HepG2 (cell line): Measurements from ENCODE around the gene FN1. TPM values are rescaled to one million over a fixed set of nuclear protein-coding genes. Genes with fewer than 3 reads are reported as not detected.

Experiments used
- ATAC-seq: fragments of 200-7000 bp; cut with Tn5 transposase; 3 replicates; pipeline ENCODE4 v1.9.1; 2020; ENCODE audit warnings: mild to moderate bottlenecking, moderate library complexity
- BruUV-seq: library from RNA; stranded (reverse); fragments of 400-500 nt; replicated peaks from 2 replicates; lab custom pipeline; 2021; lab: Mats Ljungman, UMichigan
- CTCF ChIA-PET: fragments of 300-600 bp; formaldehyde crosslinking; extraction: SDS; loops from one replicate; lab custom pipeline; 2021; ENCODE audit warnings: low total read pairs, inconsistent platforms, low intra/inter-chr PET ratio; lab: Yijun Ruan, JAX
- POLR2A ChIA-PET: fragments of 350-600 bp; sonication (Branson Sonifier 250); formaldehyde crosslinking; loops from one replicate; lab custom pipeline; 2020; ENCODE audit warnings: antibody characterized with exemption, inconsistent platforms; lab: Yijun Ruan, JAX
- DNase-seq: peaks from one replicate; pipeline ENCODE4 v3.0.0-alpha.2; 2015; ENCODE audit warnings: low spot score
- FAIRE-seq: peaks from 3 replicates; lab custom pipeline; 2011; peaks lifted over from hg19 to GRCh38; lab: Jason Lieb, UNC
- H2AFZ ChIP-seq: one replicate; pipeline ENCODE4 v1.6.1; 2011; ENCODE audit warnings: low read length, inconsistent platforms
- H3K27ac ChIP-seq: fragments of 300-600 bp; 3 replicates; pipeline ENCODE4 v1.8.0; 2011; ENCODE audit warnings: mixed run types, mild to moderate bottlenecking, mixed read lengths, low read length, inconsistent platforms; ENCODE audit not compliant: insufficient read depth; ENCODE audit errors: extremely low read length
- H3K27me3 ChIP-seq, 2 experiments: fragments of 200-600 bp in 1 of 2; 2 replicates in 1 of 2; 3 replicates in 1 of 2; pipeline versions ENCODE4 v1.6.0 to v1.8.0; 2011; ENCODE audit warnings: low read length in 2 of 2, mild to moderate bottlenecking in 2 of 2, moderate library complexity in 2 of 2, inconsistent platforms in 1 of 2; ENCODE audit not compliant: insufficient read depth in 2 of 2, control insufficient read depth in 1 of 2
- H3K36me3 ChIP-seq, 2 experiments: fragments of 200-600 bp in 1 of 2; replicated peaks in 1 of 2; 2 replicates in 1 of 2; 3 replicates in 1 of 2; pipeline versions ENCODE4 v1.5.1 to v1.8.0; 2011; ENCODE audit warnings: low read length in 2 of 2, inconsistent platforms in 1 of 2; ENCODE audit not compliant: insufficient read depth in 2 of 2, control insufficient read depth in 1 of 2
- H3K4me1 ChIP-seq: 2 replicates; pipeline ENCODE4 v1.5.1; 2012; ENCODE audit warnings: low read length, inconsistent platforms; ENCODE audit not compliant: insufficient read depth
- H3K4me2 ChIP-seq: 2 replicates; pipeline ENCODE4 v1.6.0; 2011; ENCODE audit warnings: low read depth, low read length, inconsistent platforms
- H3K4me3 ChIP-seq, 3 experiments: fragments of 200-600 bp in 1 of 3; sonication (generic), shearing (Covaris generic) in 1 of 3; replicated peaks in 1 of 3; 2 replicates each; pipeline ENCODE4 v1.5.1; 2011 to 2016; ENCODE audit warnings: low read length in 3 of 3, inconsistent platforms in 2 of 3, low read depth in 2 of 3, mild to moderate bottlenecking in 2 of 3, control low read depth in 1 of 3, mixed read lengths in 1 of 3; ENCODE audit not compliant: insufficient read depth in 1 of 3
- H3K79me2 ChIP-seq: one replicate; pipeline ENCODE4 v1.6.1; 2011; ENCODE audit warnings: low read length, inconsistent platforms; ENCODE audit not compliant: insufficient read depth
- H3K9ac ChIP-seq: 2 replicates; pipeline ENCODE4 v1.6.0; 2011; ENCODE audit warnings: mild to moderate bottlenecking, low read depth, low read length, inconsistent platforms; ENCODE audit not compliant: insufficient read depth
- H3K9me3 ChIP-seq: 2 replicates; pipeline ENCODE4 v1.5.1; 2012; ENCODE audit warnings: mild to moderate bottlenecking, low read length
- H4K20me1 ChIP-seq: 2 replicates; pipeline ENCODE4 v1.6.0; 2011; ENCODE audit warnings: inconsistent platforms, mild to moderate bottlenecking, low read length, moderate library complexity; ENCODE audit not compliant: insufficient read depth
- BCL6 ChIP-seq: IDR thresholded peaks from 2 replicates; pipeline ENCODE4 v1.6.1; 2016; ENCODE audit warnings: missing genetic modification reagents, missing compliant biosample characterization
- GTF2F1 ChIP-seq: fragments of 150-350 bp; IDR thresholded peaks from 2 replicates; pipeline ENCODE4 v1.6.1; 2014; ENCODE audit warnings: low read length
- IRX3 ChIP-seq: sonication (generic); formaldehyde crosslinking; IDR thresholded peaks from 2 replicates; pipeline ENCODE4 v1.8.1; 2023; ENCODE audit warnings: mild to moderate bottlenecking, low read depth, missing genetic modification reagents, borderline replicate concordance
- KLF15 ChIP-seq: sonication (generic); formaldehyde crosslinking; IDR thresholded peaks from 2 replicates; pipeline ENCODE4 v1.8.1; 2023; ENCODE audit warnings: borderline replicate concordance, mild to moderate bottlenecking, inconsistent platforms, missing genetic modification reagents, mixed read lengths
- RFX5 ChIP-seq: IDR thresholded peaks from 2 replicates; pipeline ENCODE4 v1.6.1; 2011; ENCODE audit warnings: low read depth, low read length, improper control_type of control experiment
- TCF7L2 ChIP-seq: IDR thresholded peaks from 2 replicates; pipeline ENCODE4 v1.6.1; 2011; ENCODE audit warnings: mild to moderate bottlenecking, low read depth, low read length, moderate library complexity
- ZNF335 ChIP-seq: sonication (generic); formaldehyde crosslinking; IDR thresholded peaks from 2 replicates; pipeline ENCODE4 v1.4.0; 2020; ENCODE audit warnings: missing genetic modification reagents
- WGBS: methylation state at CpG from one replicate; pipeline ENCODE4 v1.1.6; 2017; ENCODE audit warnings: low lambda C conversion rate; 5-methylcytosine and 5-hydroxymethylcytosine counted together
- in situ Hi-C: cut with HindIII; loops from 2 replicates; pipeline ENCODE4 v1.10.0; 2017; ENCODE audit warnings: low pct_unique_long_range_greater_than_20kb; ENCODE audit not compliant: extremely low pct_ligation_motif_present
- intact Hi-C: fragments of 100-400 bp; cut with micrococcal nuclease; formaldehyde crosslinking; loops from one replicate; pipeline ENCODE4 v1.10.0; 2022; ENCODE audit not compliant: unreplicated experiment
- polyA plus RNA-seq, 8 experiments: library from polyadenylated mRNA; depleted of rRNA in 3 of 8; stranded (reverse) in 7 of 8; unstranded in 1 of 8; fragments of >200 nt; fragmentation: Illumina TruSeq in 4 of 8; extraction: Trizol in 4 of 8; gene quantifications; 2 replicates each; pipeline versions ENCODE4 v1.2.1 to v1.2.3, GENCODE V29; 2011 to 2016; ENCODE audit warnings: low read depth in 4 of 8, missing spikeins in 1 of 8, mixed read lengths in 1 of 8; ENCODE audit not compliant: insufficient read depth in 1 of 8
- total RNA-seq, 5 experiments: library from RNA; depleted of rRNA; stranded (reverse); fragments of >200 nt; fragmentation: Illumina TruSeq; extraction: Trizol; gene quantifications; 2 replicates each; pipeline ENCODE4 v1.2.3, GENCODE V29; 2016; ENCODE audit warnings: low read depth in 1 of 5
- TF ChIP-seq, protein P1 (sequence below): sonication (generic); formaldehyde crosslinking; IDR thresholded peaks from 2 replicates; pipeline ENCODE4 v1.8.1; 2023; ENCODE audit warnings: mild to moderate bottlenecking, inconsistent platforms, moderate library complexity, missing genetic modification reagents, borderline replicate concordance
- TF ChIP-seq, protein P2 (sequence below): sonication (generic); formaldehyde crosslinking; IDR thresholded peaks from 2 replicates; pipeline ENCODE4 v1.8.0; 2022; ENCODE audit warnings: missing genetic modification reagents, mild to moderate bottlenecking, borderline replicate concordance

FN1 gene
- total and polyA plus RNA-seq, 2 of the 13 experiments (the other 11 are each of a cell fraction or from before 2014, with no cell fraction given), result 1,847 to 6,471 TPM

DNA sequence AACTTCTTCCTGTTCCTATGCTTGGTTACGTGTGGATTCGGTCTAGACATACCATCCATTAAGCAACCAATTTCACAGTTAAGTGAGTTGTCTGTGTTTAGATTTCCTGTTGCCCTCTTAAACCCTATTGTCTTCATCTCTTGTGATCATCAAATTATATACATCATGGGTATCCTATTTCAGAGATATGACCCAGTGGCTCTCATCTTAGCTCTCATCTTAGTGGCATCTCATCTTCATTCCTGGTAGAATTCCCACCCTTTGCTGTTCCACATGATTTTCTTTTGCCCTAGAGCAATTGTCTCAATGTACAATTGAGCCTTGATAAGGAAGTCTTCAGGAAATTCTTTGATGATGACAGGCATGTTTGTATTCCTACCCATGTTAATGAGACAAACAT, 29.4 kb upstream of the FN1 start:
- no TSS peak for BruUV-seq
- Histone ChIP-seq H3K27me3 (no peaks in the 10 kb centered on the region), H3K27ac (no peak overlapping the region), H3K4me2 (no peak overlapping the region), H3K79me2 (no peaks in the 10 kb centered on the region), H3K9ac (no peak overlapping the region), H3K4me3 (no peak overlapping the region), H3K4me1 (peaks cover 13% of the 10 kb centered on the region), H3K9me3 (no peaks in the 10 kb centered on the region), H3K36me3 (no peaks in the 10 kb centered on the region), H4K20me1 (no peaks in the 10 kb centered on the region), H2AFZ (no peak overlapping the region)
- in situ Hi-C loops (no loop called here), intact Hi-C loops (no loop called here)
- FAIRE-seq (no peak), ATAC-seq (no peak), DNase-seq (no peak)
- ChIA-PET CTCF (no interaction called here), POLR2A (no interaction called here)
- TF ChIP-seq ZNF335 (CRISPR knock-in tag) (no peak), IRX3 (CRISPR knock-in tag) (no peak), KLF15 (CRISPR knock-in tag) (no peak), GTF2F1 (no peak), TCF7L2 (no peak), RFX5 (no peak), BCL6 (CRISPR knock-in tag) (no peak)
- TF ChIP-seq, protein P1, sequence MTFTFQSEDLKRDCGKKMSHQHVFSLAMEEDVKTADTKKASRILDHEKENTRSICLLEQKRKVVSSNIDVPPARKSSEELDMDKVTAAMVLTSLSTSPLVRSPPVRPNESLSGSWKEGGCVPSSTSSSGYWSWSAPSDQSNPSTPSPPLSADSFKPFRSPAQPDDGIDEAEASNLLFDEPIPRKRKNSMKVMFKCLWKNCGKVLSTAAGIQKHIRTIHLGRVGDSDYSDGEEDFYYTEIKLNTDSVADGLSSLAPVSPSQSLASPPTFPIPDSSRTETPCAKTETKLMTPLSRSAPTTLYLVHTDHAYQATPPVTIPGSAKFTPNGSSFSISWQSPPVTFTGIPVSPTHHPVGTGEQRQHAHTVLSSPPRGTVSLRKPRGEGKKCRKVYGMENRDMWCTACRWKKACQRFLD (CRISPR knock-in tag), result no peak
- TF ChIP-seq, protein P2, sequence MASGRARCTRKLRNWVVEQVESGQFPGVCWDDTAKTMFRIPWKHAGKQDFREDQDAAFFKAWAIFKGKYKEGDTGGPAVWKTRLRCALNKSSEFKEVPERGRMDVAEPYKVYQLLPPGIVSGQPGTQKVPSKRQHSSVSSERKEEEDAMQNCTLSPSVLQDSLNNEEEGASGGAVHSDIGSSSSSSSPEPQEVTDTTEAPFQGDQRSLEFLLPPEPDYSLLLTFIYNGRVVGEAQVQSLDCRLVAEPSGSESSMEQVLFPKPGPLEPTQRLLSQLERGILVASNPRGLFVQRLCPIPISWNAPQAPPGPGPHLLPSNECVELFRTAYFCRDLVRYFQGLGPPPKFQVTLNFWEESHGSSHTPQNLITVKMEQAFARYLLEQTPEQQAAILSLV (CRISPR knock-in tag), result no peak
- WGBS, result 100% methylated on average over 2 of the region's 2 CpGs
